ENCODE results near the gene SORCS2.

- TF ChIP-seq CTCF (IDR thresholded peaks at IDR 0.05) (no peak), POLR2A (IDR thresholded peaks at IDR 0.05) (no peak)
These were observed 575.2 kb downstream of the SORCS2 start for GRCh38 chr4:7767526-7767925.
